Heart left ventricle (tissue), 13 donors: Measurements from ENCODE around the gene CHD9.

Experiments used
- POLR2A ChIP-seq, 2 donors: fragments of 450-650 bp; IDR thresholded peaks; one replicate each; pipeline ENCODE4 v1.6.1; 2017; ENCODE audit warnings: antibody characterized with exemption in 2 of 2, mild to moderate bottlenecking in 2 of 2, moderate library complexity in 2 of 2
- TF ChIP-seq, protein P1 (sequence below), 12 donors: fragments of 200-600 bp; sonication (generic) in 4 of 12; IDR thresholded peaks; one replicate each; pipeline versions ENCODE4 v1.5.0 to v1.8.0; 2018 to 2022; ENCODE audit warnings: antibody characterized with exemption in 12 of 12, mild to moderate bottlenecking in 5 of 12
- donor health status: ischemic (EF 13 %, LVEDD 7.1; RV severe dilation, severe dysfunction).
- donor health status: DM: no; HTN: yes; CAD: no.
- donor health status: DM: no; HTN: no; CAD: no.
- donor health status: ischemic (EF 25% LVEDD 6.9; RV normal size, moderate dysfunction).
- donor health status: ischemic (EF 25% LVEDD 5.7; RV mildly dilated, moderate dysfunction).
- donor health status: ischemic (EF 35%, LVEDD 5.7; RV mildly dilated, moderate dysfunction).
- donor health status: nonischemic (EF 11% LVEDD 7.7; RV severe dilation, severe dysfunction).
- donor health status: DM: yes; HTN: yes; CAD: no.
- donor health status: PGD.
- donor health status: ischemic (EF 29% LVEDD 5.4; RV normal size, mild dysfunction).
- donor health status: nonischemic (EF 23%, LVEDD 6.1; RV moderate dilation, normal function).

DNA sequence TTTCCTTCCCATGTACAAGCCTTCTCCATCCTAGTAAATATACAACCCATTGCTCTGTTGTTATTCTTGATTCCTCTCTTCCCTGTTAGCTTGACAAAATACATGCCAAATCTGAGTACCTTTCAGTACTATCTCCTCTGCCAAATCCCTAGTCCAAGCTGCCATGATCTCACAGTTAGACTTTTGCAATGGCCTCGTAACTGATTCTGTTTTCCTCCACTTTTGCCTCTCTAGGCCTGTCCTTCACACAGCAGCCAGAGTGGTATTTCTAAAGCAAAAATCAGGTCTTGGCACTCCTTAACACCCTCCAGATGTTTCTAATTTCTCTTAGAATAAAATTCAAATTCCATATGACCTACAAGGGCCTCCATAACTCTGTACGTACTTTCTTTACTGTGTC is 226.5 kb downstream of the CHD9 start:
- TF ChIP-seq, protein P1, sequence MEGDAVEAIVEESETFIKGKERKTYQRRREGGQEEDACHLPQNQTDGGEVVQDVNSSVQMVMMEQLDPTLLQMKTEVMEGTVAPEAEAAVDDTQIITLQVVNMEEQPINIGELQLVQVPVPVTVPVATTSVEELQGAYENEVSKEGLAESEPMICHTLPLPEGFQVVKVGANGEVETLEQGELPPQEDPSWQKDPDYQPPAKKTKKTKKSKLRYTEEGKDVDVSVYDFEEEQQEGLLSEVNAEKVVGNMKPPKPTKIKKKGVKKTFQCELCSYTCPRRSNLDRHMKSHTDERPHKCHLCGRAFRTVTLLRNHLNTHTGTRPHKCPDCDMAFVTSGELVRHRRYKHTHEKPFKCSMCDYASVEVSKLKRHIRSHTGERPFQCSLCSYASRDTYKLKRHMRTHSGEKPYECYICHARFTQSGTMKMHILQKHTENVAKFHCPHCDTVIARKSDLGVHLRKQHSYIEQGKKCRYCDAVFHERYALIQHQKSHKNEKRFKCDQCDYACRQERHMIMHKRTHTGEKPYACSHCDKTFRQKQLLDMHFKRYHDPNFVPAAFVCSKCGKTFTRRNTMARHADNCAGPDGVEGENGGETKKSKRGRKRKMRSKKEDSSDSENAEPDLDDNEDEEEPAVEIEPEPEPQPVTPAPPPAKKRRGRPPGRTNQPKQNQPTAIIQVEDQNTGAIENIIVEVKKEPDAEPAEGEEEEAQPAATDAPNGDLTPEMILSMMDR (IDR thresholded peaks at IDR 0.05), result no peak
- TF ChIP-seq POLR2A (IDR thresholded peaks at IDR 0.05), result no peak
